HG02759 (cell line): ENCODE data around the gene IYD.
A peak's percentile ranks its signal among the peaks of the same experiment; 100 is the strongest.

Experiments used
- ATAC-seq: cut with Tn5 transposase; IDR thresholded peaks from one replicate; pipeline ENCODE4 v1.9.1; 2021; ENCODE audit warnings: mild to moderate bottlenecking, moderate library complexity; ENCODE audit not compliant: unreplicated experiment

Gene IYD

DNA sequence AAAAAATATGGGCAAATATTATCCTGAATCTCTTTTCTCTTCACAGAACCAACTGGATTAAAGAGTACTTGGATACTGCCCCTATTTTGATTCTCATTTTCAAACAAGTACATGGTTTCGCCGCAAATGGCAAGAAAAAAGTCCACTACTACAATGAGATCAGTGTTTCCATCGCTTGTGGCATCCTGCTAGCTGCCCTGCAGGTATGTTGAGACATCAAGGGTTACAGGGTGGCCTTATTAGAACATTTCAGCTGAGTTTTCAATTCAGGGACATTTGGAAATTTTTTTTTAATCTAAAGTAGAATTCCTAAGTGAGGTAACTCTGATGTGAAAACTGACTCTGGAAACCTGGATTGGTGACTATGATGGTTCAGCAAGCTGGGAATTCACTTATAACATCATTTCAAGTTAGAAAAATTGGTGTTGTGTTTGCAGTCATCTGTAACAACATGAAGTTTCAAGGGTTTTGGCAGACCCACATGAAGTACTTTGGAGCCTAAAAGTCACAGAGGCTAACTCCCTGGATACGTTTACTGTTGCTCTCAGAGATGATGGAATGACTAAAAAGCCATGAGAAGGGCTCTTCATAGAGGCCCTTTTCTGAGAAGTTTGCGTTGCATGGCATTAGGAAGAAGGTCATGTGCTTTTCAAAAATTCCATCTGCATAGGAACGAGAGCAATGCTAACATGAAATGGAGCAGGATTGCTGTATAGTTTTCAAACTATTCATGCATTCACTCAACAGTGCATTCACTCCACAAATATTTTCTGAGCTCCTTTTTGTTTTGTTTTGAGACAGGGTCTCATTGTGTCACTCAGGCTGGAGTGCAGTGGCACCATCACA is 25.5 kb downstream of the IYD start:
- ATAC-seq, result no peak

DNA sequence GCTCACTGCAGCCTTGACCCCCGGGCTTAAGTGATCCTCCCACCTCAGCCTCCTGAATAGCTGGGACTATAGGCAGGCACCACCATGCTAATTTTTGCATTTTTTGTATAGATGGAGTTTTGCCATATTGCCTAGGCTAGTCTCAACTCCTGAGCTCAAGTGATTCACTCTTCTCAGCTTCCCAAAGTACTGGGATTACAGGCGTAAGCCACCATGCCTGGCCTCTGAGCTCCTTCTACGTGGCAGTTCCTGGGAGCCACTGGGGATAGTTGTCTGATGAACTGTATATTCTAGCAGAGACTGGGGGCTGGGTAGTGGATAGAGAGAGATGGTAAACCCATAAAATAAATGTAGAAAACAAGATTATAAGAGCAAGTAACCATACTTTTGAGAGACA is 26.1 kb downstream of the IYD start:
- no peak for ATAC-seq

DNA sequence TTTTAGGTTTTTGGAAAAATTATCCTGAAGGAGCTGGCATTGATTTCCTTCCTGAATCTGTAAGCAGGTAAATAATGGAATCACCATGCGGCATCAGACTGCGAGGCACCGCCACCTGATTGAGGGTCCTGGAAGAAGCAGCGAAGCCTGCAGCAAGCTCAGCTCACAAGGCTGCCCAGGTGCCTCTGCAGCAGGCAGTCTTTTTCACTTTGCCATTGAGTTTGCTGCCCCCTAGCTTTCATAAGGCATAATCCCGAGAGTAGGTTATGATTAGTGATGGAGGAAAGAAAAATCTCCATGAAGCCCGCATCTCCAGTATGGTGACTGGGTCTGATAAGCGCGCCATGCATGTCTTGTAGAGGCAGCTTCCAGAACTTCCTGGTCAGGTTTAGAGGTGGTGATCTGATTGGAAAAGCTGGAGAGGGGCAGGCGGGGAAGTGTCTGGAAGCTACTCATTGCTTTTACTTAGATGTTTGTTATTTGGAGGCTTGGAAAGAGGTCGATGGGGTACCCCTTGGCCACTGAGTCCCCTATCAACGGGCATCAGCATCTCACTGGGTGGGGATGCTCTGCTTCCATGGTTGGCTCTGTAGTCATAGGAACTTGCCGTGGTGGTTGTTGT is 26.7 kb downstream of the IYD start:
- ATAC-seq, result peak; percentile 70

DNA sequence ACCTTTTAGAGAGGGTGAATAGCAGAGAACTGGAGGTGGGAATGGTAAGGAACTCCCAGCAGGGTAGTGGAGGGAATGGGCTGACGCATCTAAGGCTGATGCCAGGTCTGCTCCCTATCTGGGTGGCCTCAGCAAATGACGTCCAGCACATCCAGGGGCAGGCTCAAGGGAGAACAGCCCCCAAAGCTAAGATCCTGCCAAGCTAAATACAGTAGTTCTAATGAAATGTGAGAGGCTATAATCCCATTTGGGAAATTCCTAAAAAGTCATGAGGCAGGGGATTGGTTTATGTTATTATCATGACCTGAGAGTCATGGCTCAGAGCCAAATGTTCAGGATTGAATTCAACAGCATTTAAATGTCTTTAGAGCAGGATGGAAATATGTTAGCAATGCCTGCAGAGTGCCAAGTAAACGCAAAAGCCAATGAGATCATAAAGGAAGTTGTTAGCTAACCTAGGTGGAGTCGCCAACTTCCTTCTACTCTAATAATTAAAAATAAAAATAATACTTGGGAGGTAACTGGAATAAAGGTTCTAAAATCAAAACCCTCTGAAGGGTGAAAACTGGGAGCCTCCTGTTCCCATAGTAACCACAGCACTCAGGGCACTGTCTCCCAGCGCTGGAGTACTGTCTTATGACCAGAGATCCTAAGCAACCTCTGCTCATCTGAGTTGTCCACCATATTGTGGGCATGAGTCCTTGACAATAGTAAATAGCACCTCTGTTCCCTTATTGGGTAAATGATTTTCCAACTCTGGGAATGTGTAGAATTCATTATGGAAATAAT is 34.8 kb downstream of the IYD start:
- ATAC-seq, result no peak

DNA sequence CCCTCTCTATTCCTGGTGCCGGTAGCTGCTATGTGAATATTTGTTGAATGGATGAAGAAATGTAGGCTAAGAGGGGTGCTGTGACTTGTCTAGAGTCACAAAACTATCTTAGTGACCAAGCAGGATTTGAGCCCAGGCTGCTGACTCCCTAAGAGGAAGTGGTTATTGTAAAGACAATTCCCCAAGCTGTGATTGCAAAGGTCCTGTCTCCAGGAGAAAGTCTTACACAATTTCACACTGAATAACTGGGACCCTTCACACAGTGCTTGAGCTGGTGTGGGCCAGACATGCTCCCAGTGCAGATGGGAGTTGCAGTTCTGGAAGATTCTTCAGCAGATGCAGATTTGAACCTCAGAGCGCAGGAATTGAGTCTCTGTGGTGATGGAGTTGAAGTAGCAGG is 38.1 kb downstream of the IYD start:
- ATAC-seq, result no peak

DNA sequence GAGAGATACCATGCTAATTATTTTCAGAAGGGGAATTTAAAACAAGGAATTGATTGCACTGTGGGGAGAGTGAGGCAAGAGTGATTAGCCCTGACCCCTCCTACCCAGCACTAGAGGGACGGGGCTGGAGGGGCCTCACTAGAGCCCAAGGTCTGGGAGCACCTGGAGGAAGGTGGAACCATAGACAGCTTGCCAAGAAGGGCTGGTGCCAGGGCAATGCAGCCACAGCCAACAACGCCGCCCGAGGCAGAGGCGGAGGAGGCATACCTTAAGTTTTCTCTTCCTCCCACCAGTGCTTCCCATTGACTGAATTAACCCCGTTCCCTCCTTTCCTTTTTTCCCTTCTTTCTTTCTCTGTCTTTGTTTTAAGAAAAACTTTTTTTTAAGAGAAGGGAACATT is 40.0 kb downstream of the IYD start:
- ATAC-seq, result no peak

DNA sequence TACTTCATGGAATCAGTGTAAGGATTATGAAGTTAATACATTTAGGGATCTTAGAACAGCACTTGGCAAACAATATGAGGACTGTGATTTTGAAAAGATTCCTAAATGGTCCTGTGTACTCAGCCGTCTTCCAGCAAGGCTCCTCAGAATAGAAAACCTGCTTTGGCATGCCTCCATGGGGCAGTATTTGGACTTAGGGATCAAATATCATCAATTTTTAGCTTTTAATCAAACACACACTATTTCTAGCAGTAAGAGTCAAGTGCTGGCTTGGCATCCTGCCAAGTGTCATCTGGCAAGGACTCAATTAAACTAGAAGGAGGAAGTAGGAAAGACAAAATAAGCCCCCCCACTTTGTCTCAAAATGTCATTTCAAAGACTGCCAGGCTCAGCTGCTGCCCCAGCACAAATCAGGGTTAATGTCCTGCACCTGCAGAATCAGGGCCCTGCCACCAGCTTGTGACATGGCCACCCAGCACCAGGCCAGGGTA is 40.8 kb downstream of the IYD start:
- no peak for ATAC-seq

DNA sequence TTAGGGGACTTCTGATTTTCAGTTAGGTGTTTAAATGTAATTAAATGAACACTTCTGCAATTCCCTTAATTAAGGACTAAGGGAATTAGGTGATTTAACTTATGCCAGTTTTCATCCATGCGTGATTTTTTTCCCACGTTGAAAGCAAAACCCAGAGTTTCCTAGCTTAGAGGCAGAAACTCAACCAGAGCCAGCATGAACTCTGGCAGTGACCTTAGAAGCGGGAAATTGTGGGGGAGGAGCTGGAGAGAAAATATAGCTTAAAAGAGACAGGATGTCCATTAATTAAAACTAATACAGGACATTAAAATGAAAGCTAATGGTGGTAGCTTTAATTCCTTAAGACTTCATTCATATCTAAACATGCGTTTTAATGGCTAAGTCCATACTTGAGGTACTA is 41.6 kb downstream of the IYD start:
- ATAC-seq, result no peak

DNA sequence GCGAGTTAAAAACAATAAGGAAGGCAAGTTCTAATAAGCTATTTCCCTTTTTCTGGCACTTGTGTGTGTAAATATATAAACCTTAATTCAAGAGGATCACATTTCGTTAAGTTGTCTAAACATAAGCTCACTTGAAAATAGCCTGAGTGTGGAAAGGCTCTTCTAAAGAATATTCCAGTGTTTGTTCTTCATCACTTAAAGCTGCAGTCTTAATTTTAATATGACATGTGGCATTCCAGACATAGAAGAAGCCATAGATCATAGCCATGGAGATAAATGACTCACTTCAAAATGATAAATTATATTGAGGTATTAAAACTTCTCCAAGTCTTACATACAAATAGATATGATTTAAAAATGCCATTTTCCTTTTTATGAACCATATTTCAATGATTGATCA is 42.1 kb downstream of the IYD start:
- no peak for ATAC-seq

DNA sequence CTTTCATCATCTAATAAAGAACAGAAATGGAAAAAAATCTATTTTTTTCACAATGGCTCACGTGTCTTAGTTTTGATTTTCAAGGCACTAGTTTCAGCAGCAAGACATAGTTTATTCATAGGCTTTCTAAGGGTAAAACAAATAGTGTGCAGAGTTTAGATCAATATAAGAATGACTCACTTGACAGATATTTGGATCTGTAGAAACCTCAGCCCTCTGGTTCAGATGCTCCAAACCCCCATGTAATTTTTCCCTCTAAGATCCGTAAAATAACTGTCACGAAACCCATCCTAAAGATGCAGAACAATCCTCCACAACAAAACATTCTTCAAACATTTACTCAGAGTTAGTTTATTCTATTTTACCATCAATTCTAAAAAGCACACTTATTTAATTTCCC is 43.4 kb downstream of the IYD start:
- no peak for ATAC-seq

DNA sequence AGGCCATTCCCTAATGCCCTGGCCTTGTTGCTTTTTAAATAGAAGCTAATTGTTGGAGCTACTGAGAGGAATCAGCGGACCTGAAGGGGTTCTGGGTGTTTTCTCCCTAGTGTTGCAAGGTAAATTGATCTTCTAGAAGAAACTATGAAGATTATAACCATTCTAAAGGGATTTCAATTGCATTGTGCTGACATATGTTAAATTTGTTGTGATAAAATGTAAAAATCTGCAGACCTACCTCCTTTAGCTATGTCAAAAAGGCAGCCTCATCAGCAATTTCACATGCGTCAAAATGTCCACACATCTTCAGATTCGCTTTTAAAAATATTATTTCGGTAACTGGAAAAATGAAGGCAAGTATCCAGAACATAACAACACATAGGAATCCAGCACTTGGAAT is 44.4 kb downstream of the IYD start:
- no peak for ATAC-seq

DNA sequence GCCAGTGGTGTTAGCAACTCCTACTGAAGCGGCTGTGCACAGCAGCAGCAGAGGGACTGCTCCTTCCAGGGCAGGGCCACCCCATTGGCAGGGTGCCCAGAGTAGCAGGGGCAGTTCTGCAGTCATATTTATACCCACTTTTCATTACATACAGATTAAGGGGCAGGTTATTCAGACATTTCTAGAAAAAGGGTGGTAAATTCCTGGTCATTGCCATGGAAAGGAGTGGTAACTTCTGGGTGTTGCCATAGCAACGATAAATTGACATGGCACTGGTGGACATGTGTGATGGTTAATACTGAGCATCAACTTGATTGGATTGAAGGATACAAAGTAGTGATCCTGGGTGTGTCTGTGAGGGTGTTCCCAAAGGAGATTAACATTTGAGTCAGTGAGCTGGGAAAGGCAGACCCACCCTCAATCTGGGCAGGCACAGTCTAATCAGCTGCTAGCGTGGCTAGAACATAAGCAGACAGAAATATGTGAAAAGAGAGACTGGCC is 45.0 kb downstream of the IYD start:
- no peak for ATAC-seq

DNA sequence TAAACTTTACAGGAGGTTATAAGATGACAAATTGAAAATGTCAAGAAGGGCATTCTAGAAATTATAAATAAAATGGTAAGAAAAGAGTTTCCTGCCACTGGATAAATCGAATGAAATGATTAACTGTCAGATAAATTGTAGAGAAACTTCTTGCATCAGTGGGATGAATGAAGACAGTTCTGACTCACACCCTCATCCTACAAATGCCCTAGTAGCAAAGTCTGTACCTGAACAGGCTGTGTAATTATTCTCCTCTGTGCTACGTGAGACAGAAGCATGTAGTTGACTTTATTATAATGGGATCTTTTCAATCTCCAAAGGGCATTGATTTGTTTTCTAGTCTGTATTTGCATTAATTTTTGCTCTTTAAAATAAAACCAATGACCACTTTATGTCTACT is 47.3 kb downstream of the IYD start:
- ATAC-seq, result no peak

DNA sequence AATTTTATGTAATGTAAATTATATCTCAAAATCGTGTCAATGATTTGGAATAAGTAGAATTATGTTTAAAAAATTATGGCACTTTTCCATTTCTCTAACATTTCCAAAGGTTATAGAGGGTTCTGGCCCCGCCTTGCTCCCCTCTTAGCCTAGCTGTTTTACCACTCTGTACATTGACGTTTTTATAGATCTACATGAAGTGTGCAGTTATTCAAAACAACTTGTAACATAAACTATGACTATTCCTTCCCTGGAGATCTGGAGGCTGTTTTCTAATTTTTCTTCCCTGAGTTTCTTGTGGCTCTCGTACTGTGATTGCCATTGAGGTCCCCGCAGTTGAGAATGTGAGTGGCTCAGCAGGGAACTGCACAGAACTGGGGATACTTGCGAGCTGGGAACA is 48.4 kb downstream of the IYD start:
- ATAC-seq, result no peak

DNA sequence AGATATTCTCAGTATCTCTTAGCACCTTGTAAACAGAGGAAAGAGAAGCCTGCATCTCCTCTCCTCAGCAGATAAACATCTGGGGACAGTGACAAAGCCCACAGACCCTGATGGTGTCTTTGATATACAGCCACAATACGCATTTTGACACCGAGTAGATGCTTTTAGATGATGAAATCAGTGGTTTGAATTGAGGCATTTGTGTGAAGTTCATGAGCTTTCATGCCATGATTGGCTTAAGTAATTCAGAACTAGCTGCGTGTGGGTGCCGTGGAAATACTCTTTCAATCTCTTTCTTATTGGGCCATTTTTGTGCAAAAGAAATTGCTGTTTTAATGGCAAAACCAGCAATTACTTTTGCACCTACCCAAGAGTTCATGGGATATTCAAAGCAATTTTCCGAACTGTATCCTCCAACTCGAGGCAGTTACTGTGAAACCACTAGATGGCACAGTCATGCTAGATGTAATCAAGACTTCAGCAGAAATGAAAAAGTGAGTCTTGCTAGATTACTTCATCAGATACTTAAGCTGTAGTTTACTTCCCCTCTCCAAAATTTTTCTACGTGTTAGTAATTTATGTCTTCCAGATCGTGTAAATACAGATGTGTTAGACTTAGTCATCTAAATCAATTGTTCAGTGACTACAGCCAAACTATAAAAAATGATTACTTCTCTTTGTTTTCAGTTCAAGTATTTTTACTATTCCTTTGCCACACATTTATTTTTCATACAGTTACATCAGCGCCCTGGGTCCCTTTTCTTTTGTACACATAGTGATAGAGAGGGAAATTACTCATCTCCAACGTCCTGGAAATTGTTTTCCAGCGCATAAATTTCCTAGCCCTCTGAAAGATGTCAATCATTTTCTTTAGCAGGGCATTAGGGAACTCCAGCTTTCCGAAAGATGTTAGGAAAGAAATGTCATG is 49.4 kb downstream of the IYD start:
- ATAC-seq, result peak; percentile 87

DNA sequence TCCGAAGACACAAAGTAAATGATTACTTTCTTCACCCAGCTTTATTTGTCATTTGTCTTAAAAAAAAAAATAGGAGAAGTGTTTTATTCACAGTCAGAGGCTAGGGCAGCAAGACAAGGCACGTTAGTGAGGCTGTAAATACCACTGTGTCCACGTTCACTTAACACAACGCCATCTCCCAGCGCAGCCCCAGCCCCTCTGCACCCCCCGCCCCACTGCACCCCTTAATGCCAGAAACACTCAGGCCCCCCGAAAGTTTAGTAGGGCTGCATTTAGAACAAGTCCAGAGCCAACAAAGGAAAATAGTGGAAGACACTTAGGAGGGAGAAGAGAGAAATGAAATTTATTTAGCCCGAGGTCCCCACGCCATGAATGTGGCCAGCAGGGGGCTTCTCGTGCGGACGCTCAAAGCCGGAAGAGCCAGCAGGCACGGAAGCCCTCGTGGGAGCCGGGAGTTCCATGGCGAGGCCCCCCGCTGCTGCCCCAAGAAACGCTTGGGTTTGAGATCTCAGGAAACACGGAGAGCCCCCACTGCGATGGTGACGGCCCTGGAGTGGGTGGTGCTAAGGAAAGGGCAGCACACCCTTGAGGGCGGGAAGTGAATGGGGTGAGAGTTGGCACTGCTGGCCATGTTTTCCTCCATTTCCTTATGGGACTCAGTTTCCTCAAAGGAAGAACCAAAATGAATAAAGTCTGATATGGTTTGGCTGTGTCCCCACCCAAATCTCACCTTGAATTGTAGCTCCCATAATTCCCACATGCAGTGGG is 50.2 kb downstream of the IYD start:
- ATAC-seq, result peak; percentile 63

DNA sequence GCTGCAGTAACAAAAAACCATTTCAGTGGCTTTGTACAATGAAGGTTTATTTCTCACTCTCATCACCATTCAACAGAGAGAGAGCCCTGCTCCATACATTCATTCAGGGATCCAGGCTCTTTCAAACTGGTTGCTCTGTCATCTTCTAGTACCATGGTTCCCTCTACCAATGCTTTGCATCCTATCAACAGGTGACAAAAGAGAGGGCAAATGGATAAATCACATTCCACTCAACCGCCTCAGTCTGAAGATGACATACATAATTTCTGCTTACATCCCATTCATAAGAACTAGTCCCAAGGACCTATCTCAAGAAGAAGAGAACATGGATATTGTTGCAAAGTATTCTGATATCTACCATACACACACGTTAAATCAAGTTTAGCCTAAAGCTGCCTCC is 51.6 kb downstream of the IYD start:
- ATAC-seq, result no peak

DNA sequence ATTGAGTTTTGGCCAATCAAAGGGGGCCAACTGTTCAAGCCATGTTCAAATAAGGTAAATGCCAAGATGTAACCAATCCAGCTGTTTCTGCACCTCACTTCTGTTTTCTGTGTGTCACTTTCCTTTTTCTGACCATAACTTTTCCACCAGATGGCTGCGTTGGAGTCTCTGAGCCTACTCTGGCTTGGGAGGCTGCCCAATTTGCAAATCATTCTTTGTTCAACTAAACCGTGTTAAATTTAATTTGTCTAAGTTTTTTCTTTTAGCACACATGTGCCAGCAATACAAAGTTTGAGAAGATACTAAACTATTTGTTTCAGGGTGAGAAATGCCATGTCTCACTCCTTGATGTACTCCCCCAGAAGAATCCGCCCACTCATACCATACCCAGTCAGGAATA is 52.1 kb downstream of the IYD start:
- ATAC-seq, result no peak

DNA sequence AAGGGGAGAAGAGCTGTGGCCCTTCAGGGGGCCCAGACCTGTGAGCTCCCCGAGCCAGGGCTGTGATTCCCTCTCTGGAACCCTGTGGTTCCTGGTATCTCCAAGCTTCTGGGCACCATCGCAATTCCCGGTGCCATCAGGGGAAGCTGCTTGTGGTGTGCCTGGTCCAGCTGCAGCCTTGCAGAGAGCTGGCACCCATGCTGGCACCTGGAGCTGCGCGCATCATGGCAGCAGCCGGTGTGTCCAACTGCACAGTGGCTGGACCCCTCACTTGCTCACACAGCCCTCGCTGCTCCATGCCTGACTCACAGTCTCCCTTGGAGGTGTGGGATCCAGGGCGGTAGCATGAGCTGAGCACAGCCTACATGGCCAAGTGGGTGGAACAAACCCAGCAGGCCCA is 56.7 kb downstream of the IYD start:
- no peak for ATAC-seq

DNA sequence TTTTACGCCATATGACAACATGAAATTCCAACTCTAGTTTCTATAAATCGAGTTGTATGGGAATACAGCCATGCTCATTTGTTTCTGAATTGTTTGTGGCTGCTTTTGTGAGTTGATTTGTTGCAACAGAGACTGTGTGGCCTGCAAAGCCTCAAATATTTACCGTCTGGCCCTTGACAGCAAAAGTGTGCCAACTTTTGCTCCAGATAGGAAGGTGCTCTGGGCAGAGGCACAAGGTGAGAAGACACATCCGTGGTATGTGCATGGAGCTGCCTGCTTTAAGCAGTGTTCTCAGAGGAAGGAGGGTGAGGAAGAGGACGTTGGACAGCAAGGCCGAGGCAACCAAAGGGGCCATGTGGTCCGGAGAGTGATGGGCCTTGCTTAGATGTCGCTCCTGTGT is 57.4 kb downstream of the IYD start:
- no peak for ATAC-seq
